RWPE1 (cell line): ENCODE data around the gene NRXN3.

Source experiments
- CTCF ChIA-PET: fragments of 350-600 bp; sonication (Branson Sonifier 250); formaldehyde crosslinking; extraction: SDS; loops from one replicate; lab custom pipeline; 2021; lab: Yijun Ruan, JAX
- POLR2A ChIA-PET: fragments of 400-600 bp; formaldehyde crosslinking; extraction: SDS; loops from one replicate; lab custom pipeline; 2020; ENCODE audit warnings: antibody characterized with exemption; ENCODE audit not compliant: low non-redundant PET; lab: Yijun Ruan, JAX
- DNase-seq: peaks from one replicate; pipeline ENCODE4 v3.0.0; 2012; ENCODE audit warnings: low spot score
- H3K27ac ChIP-seq: fragments of 450-650 bp; 2 replicates; pipeline ENCODE4 v1.5.1; 2017
- TF ChIP-seq, protein P1 (sequence below): fragments of 450-650 bp; conservative IDR thresholded peaks from 2 replicates; pipeline ENCODE4 v1.5.1; 2017; ENCODE audit warnings: low read depth, mild to moderate bottlenecking

NRXN3 gene

DNA sequence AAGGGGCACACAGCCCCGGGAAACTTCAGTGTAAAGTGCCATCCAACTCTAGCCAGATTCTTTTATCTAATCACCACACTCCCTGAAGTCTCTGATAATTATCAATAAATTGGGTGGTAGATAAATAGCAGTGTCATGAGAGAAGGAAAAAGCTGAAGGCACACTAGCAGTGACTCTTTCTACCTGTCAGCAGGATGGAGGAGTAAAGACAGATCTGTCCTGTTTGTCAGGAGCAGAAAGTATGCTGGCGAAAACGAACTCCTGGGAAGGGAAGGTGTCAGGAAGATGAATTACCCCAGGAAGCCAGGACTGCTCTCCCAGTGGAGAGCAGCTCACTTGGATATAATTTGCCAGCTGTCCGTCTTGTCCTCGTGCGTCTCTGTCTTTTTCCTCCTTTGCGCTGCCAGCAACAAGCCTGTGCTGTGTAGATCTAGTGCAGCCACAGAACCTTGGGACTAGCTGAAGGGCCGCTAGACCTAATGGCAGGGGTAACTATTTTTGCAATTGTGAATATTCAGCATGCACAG is 1059.3 kb downstream of the NRXN3 start:
- no peak overlapping the region for H3K27ac ChIP-seq
- ChIA-PET CTCF (no interaction called here), POLR2A (no interaction called here)
- TF ChIP-seq, protein P1, sequence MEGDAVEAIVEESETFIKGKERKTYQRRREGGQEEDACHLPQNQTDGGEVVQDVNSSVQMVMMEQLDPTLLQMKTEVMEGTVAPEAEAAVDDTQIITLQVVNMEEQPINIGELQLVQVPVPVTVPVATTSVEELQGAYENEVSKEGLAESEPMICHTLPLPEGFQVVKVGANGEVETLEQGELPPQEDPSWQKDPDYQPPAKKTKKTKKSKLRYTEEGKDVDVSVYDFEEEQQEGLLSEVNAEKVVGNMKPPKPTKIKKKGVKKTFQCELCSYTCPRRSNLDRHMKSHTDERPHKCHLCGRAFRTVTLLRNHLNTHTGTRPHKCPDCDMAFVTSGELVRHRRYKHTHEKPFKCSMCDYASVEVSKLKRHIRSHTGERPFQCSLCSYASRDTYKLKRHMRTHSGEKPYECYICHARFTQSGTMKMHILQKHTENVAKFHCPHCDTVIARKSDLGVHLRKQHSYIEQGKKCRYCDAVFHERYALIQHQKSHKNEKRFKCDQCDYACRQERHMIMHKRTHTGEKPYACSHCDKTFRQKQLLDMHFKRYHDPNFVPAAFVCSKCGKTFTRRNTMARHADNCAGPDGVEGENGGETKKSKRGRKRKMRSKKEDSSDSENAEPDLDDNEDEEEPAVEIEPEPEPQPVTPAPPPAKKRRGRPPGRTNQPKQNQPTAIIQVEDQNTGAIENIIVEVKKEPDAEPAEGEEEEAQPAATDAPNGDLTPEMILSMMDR, result no peak
- DNase-seq, result no peak

DNA sequence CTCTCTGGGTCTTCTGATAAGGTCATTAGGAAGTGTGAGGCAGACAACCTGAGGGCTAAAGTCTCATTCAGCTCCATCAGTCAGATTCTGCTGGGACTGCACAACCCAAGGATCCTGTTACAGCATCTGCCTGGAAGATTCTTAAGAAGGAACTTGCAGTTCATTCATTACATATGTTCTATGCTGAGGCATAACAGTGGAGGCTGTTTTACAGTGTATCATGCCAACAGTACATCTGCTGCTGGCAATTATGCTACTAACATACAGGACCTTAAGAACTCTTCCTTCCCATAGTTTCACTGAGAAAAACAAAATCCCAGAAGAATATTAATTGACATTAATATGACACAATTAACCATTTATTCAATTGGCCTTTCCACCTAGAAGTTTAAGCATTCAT is 1072.5 kb downstream of the NRXN3 start:
- no peak overlapping the region for H3K27ac ChIP-seq
- ChIA-PET CTCF (no interaction called here), POLR2A (no interaction called here)
- TF ChIP-seq, protein P1, result no peak
- no peak for DNase-seq

DNA sequence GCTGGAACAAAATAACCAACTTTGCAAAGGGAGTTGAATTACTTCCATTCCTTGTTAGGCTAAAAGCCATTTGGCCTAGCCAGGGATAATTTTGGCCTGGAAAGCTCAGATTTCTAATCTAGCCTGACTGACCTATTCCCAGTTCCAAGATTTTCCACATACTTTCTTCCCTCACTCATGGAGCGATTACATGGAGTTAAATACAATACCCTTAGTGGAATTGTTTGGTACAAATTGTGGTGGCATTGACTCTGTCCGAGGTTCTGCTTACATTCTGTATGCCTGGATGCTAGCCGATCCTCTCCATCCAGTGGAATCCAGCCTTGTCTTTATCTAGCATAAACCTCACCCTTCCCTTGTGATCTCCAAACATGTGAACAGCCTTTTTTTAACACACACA is 1076.0 kb downstream of the NRXN3 start:
- TF ChIP-seq, protein P1, result no peak
- CTCF ChIA-PET, result interaction anchor here (0.7 kb wide), 1 partner anchor 104 kb away, joined by 3 read pairs; no protein-coding TSS in a partner anchor
- no peak for DNase-seq

DNA sequence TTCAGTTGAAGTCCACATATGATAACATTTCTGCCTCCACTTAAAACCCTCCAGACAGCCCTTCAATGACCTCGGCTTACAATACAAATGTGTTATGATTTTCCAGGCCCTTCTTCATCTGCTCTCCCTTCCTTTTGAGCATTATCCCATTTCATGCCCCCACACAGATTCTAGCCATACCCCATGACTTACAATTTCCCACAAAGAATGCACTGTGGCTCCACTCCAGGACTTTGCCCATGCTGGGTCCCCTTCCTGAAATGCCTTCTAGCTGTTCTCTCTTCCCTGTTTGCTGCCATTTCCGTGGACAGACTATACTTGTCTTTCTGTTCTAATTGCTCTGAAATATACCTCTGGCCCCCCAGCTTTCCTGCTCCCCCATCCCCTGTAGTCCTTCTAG is 1078.0 kb downstream of the NRXN3 start:
- H3K27ac ChIP-seq, result no peak overlapping the region

More for the DNA sequence above, 1076.0 kb downstream of the NRXN3 start:
- POLR2A ChIA-PET, result no interaction called here
- H3K27ac ChIP-seq, result no peak overlapping the region

DNA sequence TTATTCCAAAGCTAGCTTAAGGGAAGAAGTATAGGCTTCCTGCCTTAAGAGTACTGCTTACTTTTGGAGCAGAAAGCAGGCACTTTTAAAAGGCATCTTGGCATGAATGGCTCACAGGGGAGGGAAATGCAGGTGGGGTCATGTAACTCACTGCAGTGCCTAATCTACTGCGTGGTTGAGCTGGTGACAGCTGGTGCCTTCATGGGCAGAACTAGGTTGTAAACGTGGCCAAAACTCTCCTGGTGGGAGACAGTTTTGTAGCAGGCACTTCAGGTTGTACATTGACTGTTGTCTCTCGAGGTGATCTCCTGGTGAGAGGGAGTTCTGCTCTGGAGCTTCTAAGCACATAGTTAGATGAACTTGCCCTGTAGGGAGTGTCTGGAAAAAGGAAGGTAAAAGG is 1078.6 kb downstream of the NRXN3 start:
- ChIA-PET CTCF (no interaction called here), POLR2A (no interaction called here)
- DNase-seq, result no peak
- TF ChIP-seq, protein P1, result no peak
- H3K27ac ChIP-seq, result no peak overlapping the region

More for the DNA sequence above, 1078.0 kb downstream of the NRXN3 start:
- ChIA-PET POLR2A (no interaction called here), CTCF (no interaction called here)
- TF ChIP-seq, protein P1, result no peak
- no peak for DNase-seq

DNA sequence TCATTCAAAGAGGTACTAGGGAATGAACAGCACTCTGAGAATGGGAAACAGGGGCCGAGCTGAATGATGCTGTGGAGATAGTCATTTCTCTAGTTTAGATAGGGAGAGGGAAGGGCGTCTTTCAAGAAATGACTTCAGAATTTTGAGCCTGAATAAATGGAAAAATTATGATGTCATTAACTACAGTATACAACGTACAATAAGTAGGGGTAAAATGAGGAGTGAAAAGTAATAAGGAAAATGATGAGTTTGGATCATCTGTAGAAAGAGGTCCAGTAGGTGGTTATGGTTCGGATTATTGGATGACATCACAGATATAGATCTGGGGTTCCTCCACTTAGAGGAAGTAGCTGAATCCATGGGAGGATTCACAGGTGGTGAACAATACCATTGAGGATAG is 1081.1 kb downstream of the NRXN3 start:
- TF ChIP-seq, protein P1, result no peak
- CTCF ChIA-PET, result no interaction called here
- POLR2A ChIA-PET, result no interaction called here

GRCh38 chr14:79253576-79253975 is 1083.4 kb downstream of the NRXN3 start:
- no peak for DNase-seq
- H3K27ac ChIP-seq, result no peak overlapping the region
- POLR2A ChIA-PET, result no interaction called here
- TF ChIP-seq, protein P1, result no peak
- CTCF ChIA-PET, result no interaction called here

More for the DNA sequence above, 1081.1 kb downstream of the NRXN3 start:
- DNase-seq, result no peak
- H3K27ac ChIP-seq, result no peak overlapping the region
